ENCODE results near the gene ZDBF2. TPM values are rescaled to one million over a fixed set of nuclear protein-coding genes. Genes with fewer than 3 reads are reported as not detected.
"Not testable (repeated sequence)": the region's sequence is repeated elsewhere in the genome, so short reads cannot be mapped to it uniquely, and the experiment has no call there.

ZDBF2 gene
- 0.15 TPM in 1 of 2 replicates, not detected in the other for total RNA-seq (2022)
- percentile 14 among the genes with signal in this experiment for Bru-seq, nascent RNA
- BruChase-seq, experiment 1, labeled RNA remaining after a 6-hour chase = percentile 11 among the genes with signal in this experiment
- percentile 10 among the genes with signal in this experiment for BruChase-seq, experiment 2, labeled RNA remaining after a 2-hour chase
- long read RNA-seq = 0 reads

DNA sequence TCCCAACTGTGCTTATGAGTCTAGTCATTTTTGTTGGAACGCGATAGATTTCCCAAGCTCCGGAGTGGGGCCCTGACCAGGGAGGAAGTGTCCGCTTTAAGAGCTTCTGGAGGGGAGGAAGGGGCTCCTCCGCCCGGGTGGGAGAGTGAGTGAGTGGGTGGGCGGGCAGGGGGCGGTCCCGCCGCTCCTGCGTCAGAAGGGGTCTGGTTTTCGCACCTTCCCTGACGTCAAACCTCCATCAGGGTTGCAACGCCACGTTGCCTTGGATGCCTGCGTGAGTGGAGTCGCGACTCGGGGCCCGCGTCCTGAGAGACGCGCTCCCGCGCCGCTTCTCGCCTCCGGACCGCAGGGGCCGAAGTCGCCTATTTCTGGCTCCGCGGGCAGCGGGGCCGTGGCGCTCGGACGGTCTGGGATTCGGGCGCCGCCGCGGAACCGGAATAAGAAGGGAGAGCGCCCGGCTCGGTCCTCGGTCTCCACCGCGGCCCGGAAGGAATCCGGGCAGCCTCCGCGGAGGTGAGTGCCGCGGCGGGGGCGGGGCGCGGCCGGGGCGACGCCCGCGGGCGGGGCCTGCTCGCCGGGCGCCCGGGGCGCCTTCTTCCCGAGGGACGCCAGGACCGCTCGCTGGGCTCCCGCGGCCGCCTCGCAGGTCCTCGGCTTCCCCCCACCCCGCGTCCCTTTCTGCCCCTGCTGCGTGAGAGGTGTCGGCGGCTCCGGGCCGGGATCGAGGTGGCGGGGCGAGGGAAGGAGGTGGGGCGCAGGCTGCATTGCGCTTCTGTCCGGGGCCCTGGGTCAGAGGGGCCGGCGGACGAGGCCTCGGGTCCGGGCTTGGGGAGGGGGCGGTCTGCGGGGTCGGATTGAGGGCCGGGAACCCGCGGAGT is at the start of gene ZDBF2:
Gene ZDBF2, plus strand, starts transcription at position 230 of the 878 bp plus-strand sequence. CDS start 7,187 bp downstream, outside the sequence.
- Mint-ChIP-seq H3K36me3 (ENCODE audit: insufficient read depth, unreplicated experiment) (no peaks in the 10 kb centered on the region), H3K27ac (ENCODE audit: unreplicated experiment) (no peak within 1 kb of the TSS), H3K4me3 (ENCODE audit: low read depth, unreplicated experiment) (no peak within 1 kb of the TSS), H3K9me3 (ENCODE audit: low read depth, unreplicated experiment) (no peaks in the 10 kb centered on the region), H3K4me1 (ENCODE audit: low read depth, unreplicated experiment) (no peaks in the 10 kb centered on the region), H3K27me3 (ENCODE audit: unreplicated experiment) (peaks cover 15% of the 10 kb centered on the region)
- no peak for DNase-seq
- BruUV-seq (replicated peaks) = no TSS peak
- CTCF ChIA-PET = no interaction called here
- TF ChIP-seq, protein P1, sequence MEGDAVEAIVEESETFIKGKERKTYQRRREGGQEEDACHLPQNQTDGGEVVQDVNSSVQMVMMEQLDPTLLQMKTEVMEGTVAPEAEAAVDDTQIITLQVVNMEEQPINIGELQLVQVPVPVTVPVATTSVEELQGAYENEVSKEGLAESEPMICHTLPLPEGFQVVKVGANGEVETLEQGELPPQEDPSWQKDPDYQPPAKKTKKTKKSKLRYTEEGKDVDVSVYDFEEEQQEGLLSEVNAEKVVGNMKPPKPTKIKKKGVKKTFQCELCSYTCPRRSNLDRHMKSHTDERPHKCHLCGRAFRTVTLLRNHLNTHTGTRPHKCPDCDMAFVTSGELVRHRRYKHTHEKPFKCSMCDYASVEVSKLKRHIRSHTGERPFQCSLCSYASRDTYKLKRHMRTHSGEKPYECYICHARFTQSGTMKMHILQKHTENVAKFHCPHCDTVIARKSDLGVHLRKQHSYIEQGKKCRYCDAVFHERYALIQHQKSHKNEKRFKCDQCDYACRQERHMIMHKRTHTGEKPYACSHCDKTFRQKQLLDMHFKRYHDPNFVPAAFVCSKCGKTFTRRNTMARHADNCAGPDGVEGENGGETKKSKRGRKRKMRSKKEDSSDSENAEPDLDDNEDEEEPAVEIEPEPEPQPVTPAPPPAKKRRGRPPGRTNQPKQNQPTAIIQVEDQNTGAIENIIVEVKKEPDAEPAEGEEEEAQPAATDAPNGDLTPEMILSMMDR (IDR thresholded peaks at IDR 0.05; ENCODE audit: unreplicated experiment) = no peak
- intact Hi-C loops (cut with micrococcal nuclease; ENCODE audit: unreplicated experiment) = no loop called here

DNA sequence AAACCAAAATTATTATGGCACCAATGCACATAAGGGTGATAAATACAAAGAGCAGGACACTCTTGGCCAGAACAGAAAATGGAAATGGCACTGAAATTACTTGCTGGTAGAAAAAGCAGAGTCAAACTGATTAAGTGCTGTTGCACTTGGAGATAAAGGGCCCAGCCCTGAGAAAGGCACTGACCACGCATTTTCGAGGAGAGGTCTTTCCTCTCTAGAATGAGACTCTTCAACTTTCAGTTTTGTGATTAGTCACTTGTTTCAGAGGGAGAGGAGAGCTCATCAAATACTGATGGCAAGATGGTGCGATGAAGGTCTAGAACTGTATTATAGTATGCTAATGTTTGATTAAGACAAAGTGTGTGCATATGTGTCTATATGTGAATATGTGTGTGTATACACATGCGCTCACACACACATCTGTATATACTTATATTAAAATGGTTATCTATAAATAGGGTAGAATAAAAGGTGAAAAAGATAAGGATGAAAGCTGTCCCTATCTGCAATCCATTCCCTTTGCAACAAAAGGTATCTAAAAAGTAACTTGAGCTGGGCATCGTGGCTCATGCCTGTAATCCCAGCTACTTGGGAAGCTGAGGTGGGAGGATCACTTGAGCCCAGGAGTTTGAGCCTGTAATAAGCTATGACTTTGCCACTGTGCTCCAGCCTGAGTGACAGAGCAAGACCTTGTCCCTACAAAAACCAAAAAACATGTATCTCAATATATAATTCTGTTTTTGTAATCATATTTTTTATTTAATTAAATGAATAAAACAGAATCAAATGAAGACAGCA is 48.8 kb upstream of the ZDBF2 start:
- no peak overlapping the region for H3K27ac Mint-ChIP-seq (ENCODE audit: unreplicated experiment)

DNA sequence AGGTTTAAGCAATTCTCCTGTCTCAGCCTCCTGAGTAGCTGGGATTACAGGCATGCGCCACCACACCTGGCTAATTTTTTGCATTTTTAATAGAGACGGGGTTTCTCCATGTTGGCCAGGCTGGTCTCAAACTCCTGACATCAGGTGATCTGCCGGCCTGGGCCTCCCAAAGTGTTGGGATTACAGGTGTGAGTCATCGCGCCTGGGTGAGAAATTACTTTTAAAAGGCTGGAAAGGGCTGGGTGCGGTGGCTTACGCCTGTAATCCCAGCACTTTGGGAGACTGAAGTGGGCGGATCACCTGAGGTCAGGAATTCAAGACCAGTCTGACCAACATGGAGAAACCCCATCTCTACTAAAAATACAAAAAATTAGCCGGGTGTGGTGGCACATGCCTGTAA is 45.8 kb upstream of the ZDBF2 start:
- CTCF ChIA-PET; H3K9me3 Mint-ChIP-seq (ENCODE audit: low read depth, unreplicated experiment); H3K27ac Mint-ChIP-seq (ENCODE audit: unreplicated experiment); H3K36me3 Mint-ChIP-seq (ENCODE audit: insufficient read depth, unreplicated experiment); H3K4me1 Mint-ChIP-seq (ENCODE audit: low read depth, unreplicated experiment); BruUV-seq (replicated peaks); H3K4me3 Mint-ChIP-seq (ENCODE audit: low read depth, unreplicated experiment); DNase-seq; intact Hi-C loops (cut with micrococcal nuclease; ENCODE audit: unreplicated experiment): not testable (repeated sequence)
- peaks cover 31% of the 10 kb centered on the region for H3K27me3 Mint-ChIP-seq (ENCODE audit: unreplicated experiment)

More for the DNA sequence above, 48.8 kb upstream of the ZDBF2 start:
- intact Hi-C loops (cut with micrococcal nuclease; ENCODE audit: unreplicated experiment) = no loop called here
- TF ChIP-seq, protein P1 (IDR thresholded peaks at IDR 0.05; ENCODE audit: unreplicated experiment) = no peak
- Mint-ChIP-seq H3K36me3 (ENCODE audit: insufficient read depth, unreplicated experiment) (no peaks in the 10 kb centered on the region), H3K4me1 (ENCODE audit: low read depth, unreplicated experiment) (no peaks in the 10 kb centered on the region), H3K4me3 (ENCODE audit: low read depth, unreplicated experiment) (no peak overlapping the region), H3K9me3 (ENCODE audit: low read depth, unreplicated experiment) (no peaks in the 10 kb centered on the region), H3K27me3 (ENCODE audit: unreplicated experiment) (peaks cover 18% of the 10 kb centered on the region)
- CTCF ChIA-PET = no interaction called here
- BruUV-seq (replicated peaks) = no TSS peak
- no peak for DNase-seq

DNA sequence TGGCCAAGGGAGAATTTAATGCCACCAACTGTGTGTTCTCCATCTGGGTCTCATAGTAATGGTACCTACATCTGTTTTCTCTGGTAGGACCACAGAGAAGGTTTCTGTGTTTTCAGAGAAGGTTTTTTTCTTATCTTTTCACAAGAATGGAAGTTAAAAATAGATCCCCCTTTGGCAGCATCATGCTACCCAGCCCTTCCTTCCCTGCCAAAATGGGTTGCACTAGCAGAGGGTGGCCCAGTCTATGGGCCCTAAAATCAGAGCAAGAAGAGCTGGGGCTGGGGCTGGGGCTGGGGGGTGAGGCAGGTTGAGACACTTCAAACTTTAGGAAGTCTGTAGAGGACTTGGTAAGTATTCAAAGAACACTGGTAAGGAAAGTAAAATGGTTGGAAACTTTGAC is 44.8 kb upstream of the ZDBF2 start:
- Mint-ChIP-seq H3K27me3 (ENCODE audit: unreplicated experiment) (peaks cover 31% of the 10 kb centered on the region), H3K27ac (ENCODE audit: unreplicated experiment) (no peak overlapping the region), H3K4me3 (ENCODE audit: low read depth, unreplicated experiment) (no peak overlapping the region), H3K36me3 (ENCODE audit: insufficient read depth, unreplicated experiment) (no peaks in the 10 kb centered on the region), H3K4me1 (ENCODE audit: low read depth, unreplicated experiment) (no peaks in the 10 kb centered on the region), H3K9me3 (ENCODE audit: low read depth, unreplicated experiment) (no peaks in the 10 kb centered on the region)
- TF ChIP-seq, protein P1 (IDR thresholded peaks at IDR 0.05; ENCODE audit: unreplicated experiment) = no peak
- no TSS peak for BruUV-seq (replicated peaks)
- CTCF ChIA-PET = no interaction called here
- intact Hi-C loops (cut with micrococcal nuclease; ENCODE audit: unreplicated experiment) = no loop called here
- DNase-seq = no peak
